Muscle layer of colon (tissue), 2 donors: ENCODE results near the gene SLCO2A1.

Experiments used
- H3K27ac ChIP-seq: one replicate; pipeline ENCODE4 v1.7.0; 2013; ENCODE audit warnings: low read depth, mild to moderate bottlenecking, low read length, moderate library complexity
- H3K27me3 ChIP-seq, 2 donors: one replicate each; pipeline ENCODE4 v1.7.0; 2013; ENCODE audit warnings: low read length in 2 of 2, mild to moderate bottlenecking in 2 of 2; ENCODE audit not compliant: insufficient read depth in 2 of 2, control insufficient read depth in 1 of 2
- H3K36me3 ChIP-seq: one replicate; pipeline ENCODE4 v1.7.0; 2013; ENCODE audit warnings: mild to moderate bottlenecking, low read length; ENCODE audit not compliant: insufficient read depth
- H3K4me1 ChIP-seq: one replicate; pipeline ENCODE4 v1.7.0; 2013; ENCODE audit warnings: mild to moderate bottlenecking, low read length; ENCODE audit not compliant: insufficient read depth
- H3K4me3 ChIP-seq, 2 donors: one replicate each; pipeline ENCODE4 v1.7.0; 2013; ENCODE audit warnings: low read length in 2 of 2, low read depth in 1 of 2, mild to moderate bottlenecking in 1 of 2, moderate library complexity in 1 of 2
- H3K9ac ChIP-seq: one replicate; pipeline ENCODE4 v1.7.0; 2013; ENCODE audit warnings: low read length
- H3K9me3 ChIP-seq: one replicate; pipeline ENCODE4 v1.7.0; 2013; ENCODE audit warnings: mild to moderate bottlenecking, low read length
- donor health status: abdominal sarcoma.
- donor health status: Adenocarcinoma of cecum.

The SLCO2A1 gene

DNA sequence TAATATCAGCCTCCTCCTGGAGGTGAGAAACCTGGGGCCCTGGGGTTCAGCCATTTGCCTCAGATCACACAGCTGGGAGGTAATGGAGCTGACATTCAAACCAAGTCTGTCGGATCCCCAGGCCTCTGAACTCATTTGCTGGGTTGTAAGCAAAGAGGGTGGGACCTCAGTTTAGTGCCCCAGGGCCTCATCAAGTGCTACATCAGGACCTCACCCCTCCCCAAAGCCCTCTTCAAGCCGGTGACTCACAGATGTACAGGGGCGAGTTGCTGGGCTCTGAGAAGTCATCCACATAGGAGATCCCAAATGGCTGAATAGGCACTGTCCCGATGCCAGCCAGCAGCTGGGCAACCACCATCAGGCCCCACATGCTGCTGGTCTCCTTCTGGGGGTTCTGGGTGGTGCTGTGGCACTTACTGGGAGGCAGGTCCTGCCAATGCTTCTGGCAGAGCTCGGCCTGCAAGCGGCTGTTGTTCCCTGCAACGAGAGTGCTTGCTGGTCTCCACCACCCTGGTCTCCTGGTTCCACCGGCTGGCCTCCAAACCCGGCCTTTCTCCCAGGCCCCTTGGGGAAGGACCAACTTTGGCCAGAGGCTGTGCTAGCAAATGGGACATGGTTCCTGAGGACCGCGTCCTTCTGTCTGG is 74.9 kb downstream of the SLCO2A1 start:
- Histone ChIP-seq H3K9ac (no peak overlapping the region), H3K36me3 (no peaks in the 10 kb centered on the region), H3K4me1 (no peaks in the 10 kb centered on the region), H3K27me3 (no peaks in the 10 kb centered on the region), H3K4me3 (no peak overlapping the region), H3K27ac (no peak overlapping the region), H3K9me3 (no peaks in the 10 kb centered on the region)

DNA sequence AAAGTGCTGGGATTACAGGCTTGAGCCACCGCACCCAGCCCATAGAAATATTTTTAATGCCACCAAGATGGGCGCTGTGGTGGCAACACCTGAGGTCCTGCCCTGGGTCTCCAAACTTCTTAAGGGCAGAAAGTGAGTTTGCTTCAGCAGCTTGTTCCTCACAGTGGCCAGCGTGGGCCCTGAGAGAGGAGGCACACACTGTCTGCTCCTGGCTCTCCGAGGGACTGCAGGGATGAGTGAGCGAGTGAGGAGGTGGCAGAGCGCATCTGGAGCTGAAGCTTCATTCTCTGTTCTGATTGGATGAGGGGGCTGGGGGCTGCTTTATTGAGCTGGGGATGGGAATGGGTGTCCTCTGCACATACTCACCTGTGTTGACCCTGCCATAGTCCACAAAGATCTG is 76.4 kb downstream of the SLCO2A1 start:
- no peak overlapping the region for H3K27ac ChIP-seq
- H3K4me3 ChIP-seq: no peak overlapping the region
- no peaks in the 10 kb centered on the region for H3K36me3 ChIP-seq
- no peaks in the 10 kb centered on the region for H3K27me3 ChIP-seq
- no peak overlapping the region for H3K9ac ChIP-seq
- no peaks in the 10 kb centered on the region for H3K4me1 ChIP-seq
- no peaks in the 10 kb centered on the region for H3K9me3 ChIP-seq

DNA sequence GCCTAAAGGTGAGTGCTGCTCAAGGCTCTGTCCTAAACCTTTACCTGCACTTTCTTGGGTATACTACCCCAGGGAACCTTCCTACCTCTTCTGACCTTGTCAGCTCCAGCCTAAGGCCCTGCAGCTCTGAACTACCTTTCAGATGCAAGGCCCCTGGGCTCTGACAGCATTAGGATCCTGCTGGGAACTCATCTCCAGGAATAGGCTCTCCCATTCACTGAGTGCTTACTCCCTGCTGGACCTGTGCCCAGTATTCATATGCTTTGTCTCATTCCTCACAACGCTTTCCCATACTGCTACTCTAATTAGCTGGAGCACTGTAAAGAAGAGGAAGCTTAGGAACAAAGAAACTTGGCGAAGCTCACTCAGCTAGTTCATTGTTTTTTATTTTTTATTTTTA is 80.3 kb downstream of the SLCO2A1 start:
- H3K9me3 ChIP-seq: no peaks in the 10 kb centered on the region
- H3K4me3 ChIP-seq: no peak overlapping the region
- H3K27ac ChIP-seq: no peak overlapping the region
- no peaks in the 10 kb centered on the region for H3K4me1 ChIP-seq
- no peaks in the 10 kb centered on the region for H3K36me3 ChIP-seq
- H3K27me3 ChIP-seq: no peaks in the 10 kb centered on the region
- H3K9ac ChIP-seq: no peak overlapping the region

DNA sequence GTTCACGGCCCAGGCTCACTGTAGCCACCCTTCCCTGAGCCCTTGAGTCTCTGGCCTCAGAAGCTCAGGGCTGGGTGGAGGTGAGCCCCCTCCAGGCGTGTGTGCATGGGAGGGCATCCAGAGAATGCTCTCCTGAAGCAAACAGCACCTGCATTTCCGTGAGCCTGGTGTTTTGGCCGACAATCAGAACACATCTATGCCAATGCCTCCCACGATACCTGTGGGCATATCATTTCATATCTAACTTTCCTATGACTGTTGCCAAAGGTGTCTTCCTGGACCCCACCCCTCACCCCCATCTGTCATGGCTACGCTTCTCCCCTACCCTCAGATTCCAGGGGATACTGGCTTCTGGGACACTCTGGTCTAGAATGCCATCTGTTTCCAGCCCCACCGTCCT is 80.7 kb downstream of the SLCO2A1 start:
- Histone ChIP-seq H3K27me3 (no peaks in the 10 kb centered on the region), H3K9me3 (no peaks in the 10 kb centered on the region), H3K4me1 (no peaks in the 10 kb centered on the region), H3K36me3 (no peaks in the 10 kb centered on the region), H3K4me3 (no peak overlapping the region), H3K9ac (no peak overlapping the region), H3K27ac (no peak overlapping the region)

DNA sequence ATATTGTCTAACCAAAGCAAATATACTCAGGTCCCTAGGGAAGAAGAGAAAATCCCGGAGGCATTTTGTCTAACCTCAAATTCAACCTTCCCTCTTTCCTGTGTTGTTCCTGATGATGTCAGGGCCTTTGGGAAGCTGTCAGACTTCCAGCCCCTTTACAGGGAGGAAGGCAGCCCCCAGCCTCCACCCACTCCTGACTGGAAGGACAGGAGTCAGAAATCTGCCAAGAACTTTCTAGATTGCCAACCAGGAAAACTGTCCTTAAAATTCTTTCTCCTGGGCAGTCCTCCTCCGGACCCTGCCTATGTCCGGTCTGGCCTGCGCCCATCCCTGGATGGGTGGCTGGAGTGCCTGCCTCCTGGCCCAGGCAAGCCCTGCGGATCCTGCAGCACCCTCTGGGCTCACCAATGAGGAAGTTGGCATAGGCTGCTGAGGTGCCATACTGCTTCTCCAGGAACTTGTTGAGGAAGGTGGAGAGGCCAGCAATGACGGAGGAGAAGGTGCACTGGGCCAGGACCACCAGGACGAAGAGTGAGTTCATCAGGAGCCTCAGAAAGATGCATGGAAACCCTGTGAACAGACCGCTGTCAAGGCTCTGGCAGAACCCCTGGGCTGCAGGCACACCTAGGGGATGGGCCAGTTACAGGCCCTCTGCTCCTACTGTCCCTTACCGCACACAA is 81.5 kb downstream of the SLCO2A1 start:
- no peak overlapping the region for H3K4me3 ChIP-seq
- no peak overlapping the region for H3K9ac ChIP-seq
- no peaks in the 10 kb centered on the region for H3K9me3 ChIP-seq
- H3K4me1 ChIP-seq: no peaks in the 10 kb centered on the region
- no peaks in the 10 kb centered on the region for H3K36me3 ChIP-seq
- H3K27me3 ChIP-seq: no peaks in the 10 kb centered on the region
- H3K27ac ChIP-seq: no peak overlapping the region

DNA sequence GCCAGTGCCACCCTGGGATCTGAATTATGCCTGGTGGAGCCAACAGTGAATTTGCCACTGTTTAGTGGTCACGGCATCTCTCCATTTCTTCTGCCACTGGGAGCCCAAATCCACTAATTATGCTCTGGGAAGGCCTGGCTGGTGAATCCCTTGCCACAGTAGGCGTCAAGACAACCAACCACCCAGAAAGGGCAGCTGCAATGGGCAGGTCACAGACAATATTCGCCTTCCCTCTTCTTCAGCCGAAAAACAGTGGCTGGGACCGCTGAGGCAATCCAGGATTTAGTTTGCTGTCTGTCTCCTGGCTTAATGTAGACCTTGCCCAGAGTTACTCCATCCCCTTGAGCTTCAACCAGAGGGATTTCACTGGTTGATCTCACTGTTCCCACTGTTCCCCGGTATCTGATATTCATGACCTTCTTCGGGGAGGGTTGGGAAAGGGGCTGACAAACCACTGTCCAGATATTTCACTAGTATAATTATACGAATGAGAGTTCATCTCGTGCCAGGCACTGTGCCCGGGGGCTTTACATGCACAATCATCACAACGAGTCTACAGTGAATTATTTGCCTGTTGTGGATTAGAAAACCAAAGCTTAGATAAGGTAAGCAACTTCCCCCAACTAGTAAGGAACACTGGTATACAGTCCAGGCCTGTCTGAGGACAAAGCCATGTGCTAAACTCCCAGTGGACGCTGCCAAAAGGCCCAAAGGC is 84.2 kb downstream of the SLCO2A1 start:
- H3K4me1 ChIP-seq: no peaks in the 10 kb centered on the region

DNA sequence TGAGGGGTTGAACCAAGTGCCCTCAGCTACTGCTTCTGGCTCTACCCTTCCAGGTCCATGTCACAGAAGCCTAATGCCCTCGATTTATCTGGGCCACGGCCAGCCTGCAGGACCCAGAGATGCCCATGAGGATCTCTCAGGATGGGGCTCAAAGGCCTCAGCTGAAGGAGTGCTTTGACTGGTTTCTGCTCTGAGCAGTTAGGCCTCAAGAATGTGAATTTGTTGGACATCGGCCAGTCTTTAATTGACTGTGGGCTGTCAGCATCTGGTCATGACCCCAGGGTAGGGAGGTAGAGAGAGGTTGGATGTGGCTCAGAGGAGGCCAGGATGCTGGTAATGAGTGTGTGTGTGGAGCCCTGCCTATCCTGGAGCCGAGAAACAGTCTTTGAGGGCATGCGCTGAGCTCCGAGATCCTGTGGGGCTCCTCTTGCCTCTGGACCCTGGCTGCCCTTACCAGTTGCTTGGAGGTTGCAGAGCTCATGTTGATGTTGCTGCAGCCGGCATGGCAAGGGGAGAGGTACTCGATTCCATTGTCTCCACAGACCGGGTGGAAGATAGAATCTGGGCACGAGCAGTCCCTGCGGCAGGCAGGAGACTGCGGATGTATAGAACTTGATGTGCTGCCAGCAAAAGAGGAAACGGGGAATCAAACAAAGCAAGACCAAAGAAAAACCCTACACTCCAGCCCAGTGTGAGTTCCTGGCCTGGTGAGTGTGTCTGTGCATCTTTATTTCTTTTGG is 84.9 kb downstream of the SLCO2A1 start:
- H3K27ac ChIP-seq: no peak overlapping the region
- no peaks in the 10 kb centered on the region for H3K4me1 ChIP-seq
- no peak overlapping the region for H3K4me3 ChIP-seq
- H3K27me3 ChIP-seq: no peaks in the 10 kb centered on the region
- no peaks in the 10 kb centered on the region for H3K36me3 ChIP-seq
- no peak overlapping the region for H3K9ac ChIP-seq
- no peaks in the 10 kb centered on the region for H3K9me3 ChIP-seq

More for the DNA sequence above, 84.2 kb downstream of the SLCO2A1 start:
- no peak overlapping the region for H3K9ac ChIP-seq
- H3K27ac ChIP-seq: no peak overlapping the region
- H3K27me3 ChIP-seq: no peaks in the 10 kb centered on the region
- no peaks in the 10 kb centered on the region for H3K36me3 ChIP-seq
- H3K4me3 ChIP-seq: no peak overlapping the region
- no peaks in the 10 kb centered on the region for H3K9me3 ChIP-seq

DNA sequence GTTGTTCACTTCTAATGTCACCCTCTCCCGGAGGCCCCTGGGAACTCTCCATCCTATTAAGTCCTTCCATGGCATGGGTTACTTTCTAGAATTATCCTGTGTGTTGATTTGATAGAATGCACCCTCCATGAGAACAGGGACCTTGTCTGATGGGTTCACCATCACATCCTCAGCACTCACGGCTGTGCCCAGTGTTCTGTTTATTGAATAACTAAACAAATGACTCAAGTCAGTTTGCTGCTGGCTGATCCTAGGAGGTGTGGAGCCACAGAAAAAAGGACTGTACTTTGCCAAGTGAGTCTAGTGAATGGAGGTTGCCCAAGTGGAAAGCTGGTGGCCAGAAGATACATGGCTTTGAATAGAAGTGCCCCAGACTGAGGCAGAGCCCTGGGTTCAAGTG is 85.5 kb downstream of the SLCO2A1 start:
- Histone ChIP-seq H3K36me3 (no peaks in the 10 kb centered on the region), H3K27me3 (no peaks in the 10 kb centered on the region), H3K27ac (no peak overlapping the region), H3K9ac (no peak overlapping the region), H3K4me3 (no peak overlapping the region), H3K9me3 (no peaks in the 10 kb centered on the region), H3K4me1 (no peaks in the 10 kb centered on the region)

DNA sequence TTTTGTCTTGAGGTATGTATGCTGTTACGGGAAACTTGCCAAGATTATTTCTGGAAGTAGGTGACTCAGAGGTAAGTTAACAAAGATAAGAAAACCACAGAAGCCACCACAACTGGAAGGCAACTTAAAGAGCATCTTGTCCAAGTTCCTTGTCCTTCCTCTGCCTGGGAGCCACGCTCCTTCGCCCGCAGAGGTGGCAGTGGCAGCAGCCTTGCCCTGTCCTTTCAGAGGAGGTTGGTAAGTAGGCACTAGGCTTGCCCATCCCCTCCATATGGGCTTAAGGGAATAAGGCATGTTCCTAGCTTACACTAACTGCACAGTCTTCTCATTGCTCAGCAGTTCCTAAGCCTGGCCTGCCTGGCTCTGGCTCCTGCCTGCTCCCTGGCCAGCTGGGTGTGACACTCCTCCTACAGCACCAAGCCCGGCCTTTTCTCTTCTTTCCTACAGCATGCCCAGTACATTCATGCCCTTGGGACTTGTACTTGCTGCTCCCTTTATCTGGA is 86.0 kb downstream of the SLCO2A1 start:
- no peaks in the 10 kb centered on the region for H3K27me3 ChIP-seq
- H3K4me1 ChIP-seq: no peaks in the 10 kb centered on the region
- H3K27ac ChIP-seq: no peak overlapping the region

DNA sequence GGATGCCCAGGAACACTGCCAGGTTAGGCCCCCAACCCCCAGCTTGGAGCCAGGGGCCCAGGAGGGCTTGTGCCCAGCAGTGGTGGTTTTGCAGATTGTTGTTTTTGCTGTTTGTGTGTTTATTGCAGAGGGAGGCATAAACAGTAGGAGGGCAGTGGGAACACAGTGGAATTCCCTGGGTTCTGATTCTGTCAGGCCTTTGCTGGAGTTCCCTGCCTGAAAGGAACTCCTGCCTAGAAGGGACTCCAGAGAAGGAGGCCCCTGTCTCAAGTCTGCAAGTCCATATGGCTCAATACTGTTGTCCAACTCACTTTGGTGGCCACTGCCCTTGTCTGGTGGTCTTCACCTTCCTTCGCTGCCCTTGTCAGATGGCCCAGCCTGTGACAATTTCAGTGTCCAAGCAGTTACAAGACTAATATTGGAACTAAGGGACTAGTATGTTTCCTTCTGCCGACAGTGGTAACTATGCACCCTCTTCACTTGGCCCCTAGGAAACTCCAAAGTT is 86.6 kb downstream of the SLCO2A1 start:
- Histone ChIP-seq H3K9me3 (no peaks in the 10 kb centered on the region), H3K27ac (no peak overlapping the region), H3K4me3 (no peak overlapping the region), H3K27me3 (no peaks in the 10 kb centered on the region), H3K36me3 (no peaks in the 10 kb centered on the region), H3K9ac (no peak overlapping the region), H3K4me1 (no peaks in the 10 kb centered on the region)

More for the DNA sequence above, 86.0 kb downstream of the SLCO2A1 start:
- Histone ChIP-seq H3K4me3 (no peak overlapping the region), H3K36me3 (no peaks in the 10 kb centered on the region), H3K9ac (no peak overlapping the region), H3K9me3 (no peaks in the 10 kb centered on the region)

DNA sequence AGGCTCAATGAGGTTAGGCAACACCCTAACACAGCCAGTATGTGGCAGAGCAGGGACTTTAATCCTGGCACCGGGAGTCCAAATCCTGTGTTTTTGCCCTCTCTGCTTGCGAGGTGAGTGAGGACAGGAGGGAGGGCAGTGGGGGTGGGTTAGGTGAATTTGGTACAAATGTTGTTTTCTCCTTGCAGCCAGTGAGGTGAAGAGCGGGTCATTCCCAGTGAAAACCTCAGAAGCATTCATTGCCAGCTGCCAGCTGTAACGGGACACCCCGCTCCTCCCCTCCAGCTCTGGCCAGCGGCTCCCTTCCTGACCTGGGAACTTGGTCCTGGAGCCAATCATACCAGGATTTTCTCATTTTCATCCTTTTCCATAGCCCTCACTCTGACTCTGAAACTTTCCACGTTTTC is 88.3 kb downstream of the SLCO2A1 start:
- Histone ChIP-seq H3K27ac (no peak overlapping the region), H3K36me3 (no peaks in the 10 kb centered on the region), H3K4me3 (no peak overlapping the region), H3K9me3 (no peaks in the 10 kb centered on the region), H3K27me3 (no peaks in the 10 kb centered on the region), H3K9ac (no peak overlapping the region), H3K4me1 (no peaks in the 10 kb centered on the region)
